GM19463 (cell line): ENCODE measurements around the gene TBCEL.

Experiments
- ATAC-seq: cut with Tn5 transposase; IDR thresholded peaks from one replicate; pipeline ENCODE4 v1.9.1; 2021; ENCODE audit warnings: mild to moderate bottlenecking, moderate library complexity; ENCODE audit not compliant: unreplicated experiment

Gene TBCEL

GRCh38 chr11:121134741-121135312 is 110.9 kb downstream of the TBCEL start:
- no peak for ATAC-seq

DNA sequence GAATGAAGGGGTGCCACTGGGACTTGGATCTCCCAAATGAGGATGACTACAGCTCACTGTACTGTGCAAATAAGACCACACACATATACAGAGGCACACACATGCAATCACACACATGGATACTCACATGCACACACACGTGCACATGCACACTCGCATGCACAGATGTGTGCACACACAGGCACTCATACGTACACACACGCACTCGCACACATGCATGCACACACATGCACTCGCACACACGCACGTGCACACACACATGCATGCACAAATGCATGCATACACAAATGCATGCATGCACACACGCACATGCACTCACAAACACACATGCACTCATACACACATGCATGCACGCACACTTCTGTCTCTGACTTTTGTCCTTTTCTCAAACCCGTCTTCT is 113.1 kb downstream of the TBCEL start:
- ATAC-seq = no peak

DNA sequence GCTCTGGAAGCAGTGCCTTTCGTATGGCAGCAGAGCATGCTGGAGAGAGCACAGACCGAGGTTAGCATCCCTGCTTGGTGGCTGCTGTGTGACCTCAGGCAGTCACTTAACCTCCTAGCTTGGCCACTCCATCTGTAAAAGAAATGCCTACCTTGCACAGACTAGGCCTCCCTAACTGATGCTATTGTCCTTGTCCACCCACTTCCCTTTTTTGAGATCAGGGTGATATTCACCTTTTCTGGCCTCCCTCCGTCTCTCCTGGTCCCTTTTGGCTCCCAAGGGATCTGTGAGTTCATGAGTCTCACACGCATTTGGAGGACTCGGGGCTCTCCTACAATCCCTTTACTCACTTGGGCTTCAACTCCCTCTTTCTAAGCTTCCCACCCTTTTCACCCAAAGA is 114.4 kb downstream of the TBCEL start:
- ATAC-seq = no peak

- ATAC-seq = no peak
These were observed 116.5 kb downstream of the TBCEL start for GRCh38 chr11:121140369-121140768.
